KMS-11 (cell line): ENCODE measurements around the gene CXCL1.

Experiments used
- H2AFZ ChIP-seq: fragments of 200-600 bp; sonication (generic); 2 replicates; pipeline ENCODE4 v1.6.1; 2016; ENCODE audit warnings: antibody characterized with exemption, mixed run types, low read depth
- H3K27ac ChIP-seq: fragments of 200-600 bp; sonication (generic); 2 replicates; pipeline ENCODE4 v1.6.1; 2016; ENCODE audit warnings: mild to moderate bottlenecking, mixed run types
- H3K27me3 ChIP-seq: fragments of 200-600 bp; sonication (generic); 2 replicates; pipeline ENCODE4 v1.6.1; 2017; ENCODE audit warnings: mild to moderate bottlenecking, low read depth, mixed run types, moderate library complexity; ENCODE audit not compliant: insufficient read depth
- H3K36me3 ChIP-seq: fragments of 200-600 bp; sonication (generic); 2 replicates; pipeline ENCODE4 v1.6.1; 2017; ENCODE audit warnings: mild to moderate bottlenecking, mixed run types; ENCODE audit not compliant: insufficient read depth
- H3K4me1 ChIP-seq: fragments of 200-600 bp; sonication (generic); 2 replicates; pipeline ENCODE4 v1.6.1; 2016; ENCODE audit warnings: mild to moderate bottlenecking, low read depth, mixed run types; ENCODE audit not compliant: poor library complexity, severe bottlenecking
- H3K4me2 ChIP-seq: fragments of 200-600 bp; sonication (generic); 2 replicates; pipeline ENCODE4 v1.7.0; 2016; ENCODE audit warnings: mild to moderate bottlenecking, mixed run types
- H3K4me3 ChIP-seq: fragments of 200-600 bp; sonication (generic); IDR thresholded peaks from 2 replicates; pipeline ENCODE4 v1.6.1; 2017; ENCODE audit warnings: low read depth, low read length, mixed read lengths; ENCODE audit not compliant: insufficient read depth
- H3K79me2 ChIP-seq: fragments of 200-600 bp; sonication (generic); 2 replicates; pipeline ENCODE4 v1.6.1; 2016; ENCODE audit warnings: low read depth, mixed run types; ENCODE audit not compliant: insufficient read depth
- H3K9ac ChIP-seq: fragments of 200-600 bp; sonication (generic); 2 replicates; pipeline ENCODE4 v1.6.1; 2016; ENCODE audit warnings: mild to moderate bottlenecking, mixed run types
- H4K20me1 ChIP-seq: fragments of 200-600 bp; sonication (generic); 2 replicates; pipeline ENCODE4 v1.6.1; 2016; ENCODE audit warnings: mild to moderate bottlenecking, mixed run types; ENCODE audit not compliant: insufficient read depth
- TF ChIP-seq, protein P1 (sequence below): fragments of 200-600 bp; sonication (generic); conservative IDR thresholded peaks from 2 replicates; pipeline ENCODE4 v1.6.1; 2017; ENCODE audit warnings: low read depth, mild to moderate bottlenecking, antibody characterized with exemption, low read length, moderate library complexity, mixed read lengths

Gene CXCL1

GRCh38 chr4:73842696-73843095 is 26.5 kb upstream of the CXCL1 start:
- H3K4me2 ChIP-seq, result no peak overlapping the region
- H3K9ac ChIP-seq, result no peak overlapping the region
- H3K79me2 ChIP-seq, result no peaks in the 10 kb centered on the region
- H3K4me1 ChIP-seq, result no peaks in the 10 kb centered on the region
- no peak overlapping the region for H3K4me3 ChIP-seq
- no peak overlapping the region for H2AFZ ChIP-seq
- H4K20me1 ChIP-seq, result no peaks in the 10 kb centered on the region
- H3K36me3 ChIP-seq, result no peaks in the 10 kb centered on the region
- TF ChIP-seq, protein P1, sequence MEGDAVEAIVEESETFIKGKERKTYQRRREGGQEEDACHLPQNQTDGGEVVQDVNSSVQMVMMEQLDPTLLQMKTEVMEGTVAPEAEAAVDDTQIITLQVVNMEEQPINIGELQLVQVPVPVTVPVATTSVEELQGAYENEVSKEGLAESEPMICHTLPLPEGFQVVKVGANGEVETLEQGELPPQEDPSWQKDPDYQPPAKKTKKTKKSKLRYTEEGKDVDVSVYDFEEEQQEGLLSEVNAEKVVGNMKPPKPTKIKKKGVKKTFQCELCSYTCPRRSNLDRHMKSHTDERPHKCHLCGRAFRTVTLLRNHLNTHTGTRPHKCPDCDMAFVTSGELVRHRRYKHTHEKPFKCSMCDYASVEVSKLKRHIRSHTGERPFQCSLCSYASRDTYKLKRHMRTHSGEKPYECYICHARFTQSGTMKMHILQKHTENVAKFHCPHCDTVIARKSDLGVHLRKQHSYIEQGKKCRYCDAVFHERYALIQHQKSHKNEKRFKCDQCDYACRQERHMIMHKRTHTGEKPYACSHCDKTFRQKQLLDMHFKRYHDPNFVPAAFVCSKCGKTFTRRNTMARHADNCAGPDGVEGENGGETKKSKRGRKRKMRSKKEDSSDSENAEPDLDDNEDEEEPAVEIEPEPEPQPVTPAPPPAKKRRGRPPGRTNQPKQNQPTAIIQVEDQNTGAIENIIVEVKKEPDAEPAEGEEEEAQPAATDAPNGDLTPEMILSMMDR, result no peak
- H3K27me3 ChIP-seq, result no peaks in the 10 kb centered on the region
- H3K27ac ChIP-seq, result no peak overlapping the region

DNA sequence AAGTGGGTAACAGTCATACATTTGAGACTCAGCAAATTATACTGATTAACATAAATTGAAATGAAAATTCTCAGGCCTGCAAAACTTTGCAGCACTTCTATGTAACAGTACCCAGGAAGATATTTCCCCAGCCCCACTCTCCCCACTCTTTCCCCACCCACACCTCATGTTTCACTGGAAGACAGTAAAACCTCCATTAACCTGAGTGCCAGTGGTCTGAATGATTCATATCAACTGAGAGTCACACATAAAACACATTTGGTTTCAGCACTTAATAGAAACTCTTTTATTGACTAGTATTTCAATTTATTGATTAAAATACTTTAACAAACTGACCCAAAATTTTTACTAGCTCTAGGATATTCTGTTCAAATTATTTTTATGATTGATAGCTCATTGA is 25.8 kb upstream of the CXCL1 start:
- TF ChIP-seq, protein P1, result no peak

GRCh38 chr4:73844345-73844744 is 24.8 kb upstream of the CXCL1 start:
- Histone ChIP-seq H3K27ac (no peak overlapping the region), H4K20me1 (no peaks in the 10 kb centered on the region), H3K4me3 (no peak overlapping the region), H3K9ac (no peak overlapping the region), H3K4me1 (no peaks in the 10 kb centered on the region), H3K4me2 (no peak overlapping the region), H3K27me3 (no peaks in the 10 kb centered on the region), H2AFZ (no peak overlapping the region), H3K36me3 (no peaks in the 10 kb centered on the region), H3K79me2 (no peaks in the 10 kb centered on the region)
- TF ChIP-seq, protein P1, result no peak

More for the DNA sequence above, 25.8 kb upstream of the CXCL1 start:
- no peak overlapping the region for H3K9ac ChIP-seq
- H3K79me2 ChIP-seq, result no peaks in the 10 kb centered on the region
- no peaks in the 10 kb centered on the region for H3K27me3 ChIP-seq
- no peak overlapping the region for H3K4me3 ChIP-seq
- H3K4me1 ChIP-seq, result no peaks in the 10 kb centered on the region
- no peak overlapping the region for H3K4me2 ChIP-seq
- H3K36me3 ChIP-seq, result no peaks in the 10 kb centered on the region
- H3K27ac ChIP-seq, result no peak overlapping the region
- H2AFZ ChIP-seq, result no peak overlapping the region
- no peaks in the 10 kb centered on the region for H4K20me1 ChIP-seq

- Histone ChIP-seq H3K27ac (no peak overlapping the region), H3K9ac (no peak overlapping the region), H3K36me3 (no peaks in the 10 kb centered on the region), H3K4me1 (no peaks in the 10 kb centered on the region), H3K27me3 (no peaks in the 10 kb centered on the region), H3K4me3 (no peak overlapping the region), H2AFZ (no peak overlapping the region), H3K4me2 (no peak overlapping the region), H4K20me1 (no peaks in the 10 kb centered on the region), H3K79me2 (no peaks in the 10 kb centered on the region)
- TF ChIP-seq, protein P1, result no peak
Measured at GRCh38 chr4:73844806-73845205, 24.4 kb upstream of the CXCL1 start.
